ENCODE results near the gene BAIAP2.

- TF ChIP-seq YY1 (IDR thresholded peaks at IDR 0.05; ENCODE audit: insufficient read depth, insufficient read length) = no peak
- no peak for TF ChIP-seq ZNF274 (IDR thresholded peaks at IDR 0.05; ENCODE audit: low read depth, low read length)
- TF ChIP-seq SUZ12 (IDR thresholded peaks at IDR 0.05; ENCODE audit: extremely low read depth, insufficient read depth, insufficient read length) = no peak
Measured at GRCh38 chr17:80991645-80992076, 43.3 kb upstream of the BAIAP2 start, which contains the start of gene CHMP6.
